Non-pigmented ciliary epithelial cell (primary cell): Measurements from ENCODE around the gene NCKAP5.

Experiments used
- DNase-seq: peaks from one replicate; pipeline ENCODE4 v3.0.0-alpha.2; 2010; ENCODE audit warnings: low read depth

The NCKAP5 gene

GRCh38 chr2:132999421-132999820 is 568.8 kb downstream of the NCKAP5 start:
- no peak for DNase-seq

GRCh38 chr2:132998221-132998620 is 570.0 kb downstream of the NCKAP5 start:
- DNase-seq, result no peak

- DNase-seq, result no peak
These were observed 576.7 kb downstream of the NCKAP5 start for GRCh38 chr2:132991471-132992045.

GRCh38 chr2:132984731-132985130 is 583.5 kb downstream of the NCKAP5 start:
- DNase-seq, result no peak

- DNase-seq, result no peak
These were observed 588.0 kb downstream of the NCKAP5 start for GRCh38 chr2:132980304-132980703.

GRCh38 chr2:132979339-132980093 is 588.7 kb downstream of the NCKAP5 start:
- no peak for DNase-seq

GRCh38 chr2:132978840-132979239 is 589.4 kb downstream of the NCKAP5 start:
- no peak for DNase-seq

GRCh38 chr2:132977812-132978529 is 590.3 kb downstream of the NCKAP5 start:
- DNase-seq, result no peak

- no peak for DNase-seq
These were observed 592.8 kb downstream of the NCKAP5 start for GRCh38 chr2:132975193-132976105.

GRCh38 chr2:132974467-132975095 is 593.7 kb downstream of the NCKAP5 start:
- DNase-seq, result no peak

GRCh38 chr2:132971310-132972061 is 596.8 kb downstream of the NCKAP5 start:
- DNase-seq, result no peak

GRCh38 chr2:132969371-132969985 is 598.8 kb downstream of the NCKAP5 start:
- no peak for DNase-seq

- DNase-seq, result no peak
These were observed 602.8 kb downstream of the NCKAP5 start for GRCh38 chr2:132965460-132965859.

GRCh38 chr2:132963161-132963560 is 605.1 kb downstream of the NCKAP5 start:
- DNase-seq, result no peak

GRCh38 chr2:132958887-132959286 is 609.4 kb downstream of the NCKAP5 start:
- DNase-seq, result no peak

- DNase-seq, result no peak
These were observed 612.2 kb downstream of the NCKAP5 start for GRCh38 chr2:132955871-132956615.

GRCh38 chr2:132953771-132954170 is 614.5 kb downstream of the NCKAP5 start:
- no peak for DNase-seq

GRCh38 chr2:132951008-132951714 is 617.1 kb downstream of the NCKAP5 start:
- DNase-seq, result no peak

- DNase-seq, result no peak
These were observed 619.2 kb downstream of the NCKAP5 start for GRCh38 chr2:132949108-132949507.
